ENCODE data around the gene TMEM250. TPM values are rescaled to one million over a fixed set of nuclear protein-coding genes. Genes with fewer than 3 reads are reported as not detected.

TMEM250 gene
- total and polyA plus RNA-seq, 2 donors from 2014 or later, result 22.2 to 33.1 TPM

DNA sequence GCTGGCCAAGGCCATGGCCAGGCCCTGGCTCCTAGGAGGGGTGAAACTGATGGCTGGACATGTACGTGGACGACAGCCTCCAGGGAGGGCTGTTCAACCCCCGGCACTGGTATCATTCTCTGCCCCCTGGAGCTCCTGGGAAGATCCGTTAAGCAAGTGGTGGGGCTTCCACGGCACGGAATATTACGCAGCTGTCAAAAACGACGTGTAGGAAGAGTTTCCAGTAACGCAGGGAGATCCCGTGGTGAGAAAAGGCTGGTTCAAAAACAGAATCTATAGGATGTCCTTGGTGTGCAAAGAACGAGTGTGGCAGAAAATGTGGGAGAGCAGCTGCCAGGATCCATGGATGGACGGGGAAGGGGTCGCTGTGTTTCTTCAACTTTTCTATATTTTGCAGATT, 36.3 kb upstream of the TMEM250 start:
- FAIRE-seq (no peak), DNase-seq (no peak)
- no peaks in the 10 kb centered on the region for H3K9me3 ChIP-seq (ENCODE audit: control insufficient read depth in 2 of 3, insufficient read depth in 1 of 3, low read length in 3 of 3)
- no peak overlapping the region for H3K9ac ChIP-seq (ENCODE audit: low read length in 3 of 3)
- H3K27me3 ChIP-seq (ENCODE audit: control insufficient read depth, insufficient read depth, low read length), result peaks cover 8% of the 10 kb centered on the region
- TF ChIP-seq, protein P1, sequence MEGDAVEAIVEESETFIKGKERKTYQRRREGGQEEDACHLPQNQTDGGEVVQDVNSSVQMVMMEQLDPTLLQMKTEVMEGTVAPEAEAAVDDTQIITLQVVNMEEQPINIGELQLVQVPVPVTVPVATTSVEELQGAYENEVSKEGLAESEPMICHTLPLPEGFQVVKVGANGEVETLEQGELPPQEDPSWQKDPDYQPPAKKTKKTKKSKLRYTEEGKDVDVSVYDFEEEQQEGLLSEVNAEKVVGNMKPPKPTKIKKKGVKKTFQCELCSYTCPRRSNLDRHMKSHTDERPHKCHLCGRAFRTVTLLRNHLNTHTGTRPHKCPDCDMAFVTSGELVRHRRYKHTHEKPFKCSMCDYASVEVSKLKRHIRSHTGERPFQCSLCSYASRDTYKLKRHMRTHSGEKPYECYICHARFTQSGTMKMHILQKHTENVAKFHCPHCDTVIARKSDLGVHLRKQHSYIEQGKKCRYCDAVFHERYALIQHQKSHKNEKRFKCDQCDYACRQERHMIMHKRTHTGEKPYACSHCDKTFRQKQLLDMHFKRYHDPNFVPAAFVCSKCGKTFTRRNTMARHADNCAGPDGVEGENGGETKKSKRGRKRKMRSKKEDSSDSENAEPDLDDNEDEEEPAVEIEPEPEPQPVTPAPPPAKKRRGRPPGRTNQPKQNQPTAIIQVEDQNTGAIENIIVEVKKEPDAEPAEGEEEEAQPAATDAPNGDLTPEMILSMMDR (IDR thresholded peaks at IDR 0.05; ENCODE audit: borderline replicate concordance, extremely low read depth, insufficient read depth), result no peak
- H3K36me3 ChIP-seq (ENCODE audit: control insufficient read depth in 2 of 3, insufficient read depth in 3 of 3, low read length in 3 of 3), result no peaks in the 10 kb centered on the region
- H3K4me3 ChIP-seq (ENCODE audit: low read length in 3 of 3), result no peak overlapping the region
- no peaks in the 10 kb centered on the region for H3K4me1 ChIP-seq (ENCODE audit: control insufficient read depth in 2 of 3, insufficient read depth in 2 of 3, low read depth in 1 of 3, low read length in 3 of 3)
- intact Hi-C loops (cut with DNase I), result no loop called here
- H3K27ac ChIP-seq (ENCODE audit: low read depth in 2 of 2, low read length in 2 of 2), result no peak overlapping the region

DNA sequence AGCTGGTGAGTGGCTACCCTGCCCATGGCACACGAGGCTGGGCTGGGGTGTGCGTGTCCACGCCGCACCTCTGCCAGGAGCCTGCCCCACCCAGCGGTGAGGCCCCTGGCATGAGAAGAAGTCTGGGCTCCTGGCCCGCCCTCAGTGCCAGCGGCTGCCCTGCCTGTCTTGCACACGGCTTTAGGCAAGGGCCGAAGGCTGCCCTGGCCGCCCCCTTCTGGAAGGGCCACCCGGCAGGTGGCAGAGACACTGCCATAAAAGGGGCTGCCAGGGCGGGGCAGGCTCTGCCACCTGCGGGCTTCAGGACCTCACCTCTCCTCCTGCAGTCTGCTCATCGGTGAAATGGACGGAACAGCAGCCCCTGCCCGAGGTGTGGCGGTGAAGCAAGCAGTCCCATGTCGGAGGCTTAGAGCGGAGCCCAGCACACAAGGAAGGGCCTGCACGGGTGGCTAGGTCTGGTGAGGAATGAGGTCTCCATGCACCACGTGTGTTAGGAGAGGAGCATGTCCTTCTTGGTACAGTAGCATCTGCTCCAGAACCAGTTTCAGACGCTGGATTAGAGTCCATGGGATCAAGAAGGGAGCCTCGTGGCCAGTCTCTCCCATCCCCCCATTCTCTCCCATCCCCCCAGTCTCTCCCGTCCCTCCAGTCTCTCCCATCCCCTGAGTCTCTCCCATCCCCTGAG, 34.8 kb upstream of the TMEM250 start:
- TF ChIP-seq, protein P1 (IDR thresholded peaks at IDR 0.05; ENCODE audit: borderline replicate concordance, extremely low read depth, insufficient read depth), result no peak
- Histone ChIP-seq H3K4me1 (ENCODE audit: control insufficient read depth in 2 of 3, insufficient read depth in 2 of 3, low read depth in 1 of 3, low read length in 3 of 3) (no peaks in the 10 kb centered on the region), H3K9me3 (ENCODE audit: control insufficient read depth in 2 of 3, insufficient read depth in 1 of 3, low read length in 3 of 3) (no peaks in the 10 kb centered on the region), H3K27ac (ENCODE audit: low read depth in 2 of 2, low read length in 2 of 2) (no peak overlapping the region), H3K9ac (ENCODE audit: low read length in 3 of 3) (no peak overlapping the region), H3K27me3 (ENCODE audit: control insufficient read depth, insufficient read depth, low read length) (peaks cover 8% of the 10 kb centered on the region), H3K36me3 (ENCODE audit: control insufficient read depth in 2 of 3, insufficient read depth in 3 of 3, low read length in 3 of 3) (no peaks in the 10 kb centered on the region), H3K4me3 (ENCODE audit: low read length in 3 of 3) (no peak overlapping the region)
- DNase-seq, result peak in 1 of 5 donors; percentile 65
- intact Hi-C loops (cut with DNase I), result no loop called here
- FAIRE-seq, result no peak

DNA sequence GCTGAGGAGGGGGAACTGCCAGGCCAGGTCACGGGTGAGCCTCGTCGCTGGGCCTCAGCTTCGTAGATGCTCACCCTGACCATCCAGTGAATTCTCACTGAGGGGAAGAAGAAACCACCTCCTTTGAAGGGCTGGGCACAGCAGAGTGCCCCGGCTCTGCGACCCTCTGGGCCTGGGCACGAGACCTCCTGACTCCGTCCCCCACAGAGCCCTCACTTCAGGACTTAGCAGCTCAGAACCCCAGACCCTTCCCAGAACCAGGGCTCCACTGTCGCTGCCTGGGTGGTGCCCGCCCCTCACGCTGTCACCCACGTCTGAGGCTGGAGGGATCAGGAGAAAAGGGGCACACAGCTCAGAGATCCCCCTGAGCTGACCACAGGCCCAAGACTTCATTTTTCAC, 34.3 kb upstream of the TMEM250 start:
- Histone ChIP-seq H3K4me1 (ENCODE audit: control insufficient read depth in 2 of 3, insufficient read depth in 2 of 3, low read depth in 1 of 3, low read length in 3 of 3) (no peaks in the 10 kb centered on the region), H3K9me3 (ENCODE audit: control insufficient read depth in 2 of 3, insufficient read depth in 1 of 3, low read length in 3 of 3) (no peaks in the 10 kb centered on the region), H3K36me3 (ENCODE audit: control insufficient read depth in 2 of 3, insufficient read depth in 3 of 3, low read length in 3 of 3) (no peaks in the 10 kb centered on the region), H3K27me3 (ENCODE audit: control insufficient read depth, insufficient read depth, low read length) (peaks cover 8% of the 10 kb centered on the region), H3K9ac (ENCODE audit: low read length in 3 of 3) (no peak overlapping the region), H3K4me3 (ENCODE audit: low read length in 3 of 3) (no peak overlapping the region), H3K27ac (ENCODE audit: low read depth in 2 of 2, low read length in 2 of 2) (no peak overlapping the region)
- no peak for DNase-seq
- intact Hi-C loops (cut with DNase I), result no loop called here
- TF ChIP-seq, protein P1 (IDR thresholded peaks at IDR 0.05; ENCODE audit: borderline replicate concordance, extremely low read depth, insufficient read depth), result no peak
- FAIRE-seq, result no peak

DNA sequence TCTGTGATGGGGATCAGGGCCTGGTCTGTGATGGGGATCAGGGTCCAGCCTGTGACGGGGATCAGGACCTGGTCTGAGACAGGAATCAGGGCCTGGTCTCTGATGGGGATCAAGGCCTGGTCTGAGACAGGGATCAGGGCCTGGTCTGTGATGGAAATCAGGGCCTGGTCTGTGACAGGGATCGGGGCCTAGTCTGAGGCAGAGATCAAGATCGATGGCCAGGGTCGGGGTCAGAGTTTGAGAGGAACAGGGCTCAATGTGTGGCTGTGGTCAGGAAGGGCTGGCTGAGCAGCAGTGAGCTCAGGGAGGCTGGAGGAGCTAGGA, 33.8 kb upstream of the TMEM250 start:
- intact Hi-C loops (cut with DNase I), result no loop called here
- TF ChIP-seq, protein P1 (IDR thresholded peaks at IDR 0.05; ENCODE audit: borderline replicate concordance, extremely low read depth, insufficient read depth), result no peak
- Histone ChIP-seq H3K27me3 (ENCODE audit: control insufficient read depth, insufficient read depth, low read length) (peaks cover 8% of the 10 kb centered on the region), H3K27ac (ENCODE audit: low read depth in 2 of 2, low read length in 2 of 2) (no peak overlapping the region), H3K4me3 (ENCODE audit: low read length in 3 of 3) (no peak overlapping the region), H3K9me3 (ENCODE audit: control insufficient read depth in 2 of 3, insufficient read depth in 1 of 3, low read length in 3 of 3) (no peaks in the 10 kb centered on the region), H3K36me3 (ENCODE audit: control insufficient read depth in 2 of 3, insufficient read depth in 3 of 3, low read length in 3 of 3) (no peaks in the 10 kb centered on the region), H3K4me1 (ENCODE audit: control insufficient read depth in 2 of 3, insufficient read depth in 2 of 3, low read depth in 1 of 3, low read length in 3 of 3) (no peaks in the 10 kb centered on the region), H3K9ac (ENCODE audit: low read length in 3 of 3) (no peak overlapping the region)
- FAIRE-seq, result no peak
- no peak for DNase-seq
